Measurements from ENCODE around the gene EYA2.

EYA2 gene

DNA sequence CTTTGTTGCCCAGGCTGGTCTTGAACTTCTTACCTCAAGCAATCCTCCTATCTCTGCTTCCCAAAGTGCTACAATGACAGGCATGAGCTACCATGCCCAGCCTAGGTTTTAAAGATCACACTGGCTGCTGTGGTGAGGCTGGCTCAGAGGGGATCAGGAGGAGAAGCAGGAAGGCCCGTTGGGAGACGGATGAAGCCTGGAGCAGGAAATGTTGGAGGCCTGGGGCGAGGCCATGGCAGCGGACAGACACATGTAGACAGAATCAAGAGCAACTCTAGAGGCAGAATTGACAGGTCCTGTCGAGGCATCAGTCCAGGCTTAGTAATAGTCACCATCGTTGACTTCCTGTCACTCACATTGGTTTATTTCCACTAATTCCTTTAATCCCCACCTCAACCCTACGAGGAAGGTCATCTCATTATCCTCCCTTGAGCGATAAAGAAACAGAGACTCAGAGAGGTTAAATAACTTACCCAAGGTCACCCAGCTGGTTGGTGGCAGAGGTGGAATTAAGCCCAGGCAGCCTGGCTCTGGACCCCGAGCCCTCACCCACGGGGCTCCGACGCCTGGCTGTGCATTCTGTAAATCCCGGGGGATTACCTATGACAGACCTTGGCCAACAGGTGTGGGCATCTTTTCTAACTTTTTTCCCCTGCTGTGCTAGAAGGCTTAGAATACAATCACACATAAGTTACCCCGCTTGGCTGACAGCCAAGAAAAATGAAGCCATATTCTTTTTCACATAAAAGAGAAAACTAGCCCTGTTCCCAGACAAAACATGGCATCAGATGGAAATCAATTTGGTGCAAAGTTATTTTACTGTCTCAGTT lies 113.4 kb downstream of the EYA2 start:
- no peak for DNase-seq (ENCODE audit: low read depth)

DNA sequence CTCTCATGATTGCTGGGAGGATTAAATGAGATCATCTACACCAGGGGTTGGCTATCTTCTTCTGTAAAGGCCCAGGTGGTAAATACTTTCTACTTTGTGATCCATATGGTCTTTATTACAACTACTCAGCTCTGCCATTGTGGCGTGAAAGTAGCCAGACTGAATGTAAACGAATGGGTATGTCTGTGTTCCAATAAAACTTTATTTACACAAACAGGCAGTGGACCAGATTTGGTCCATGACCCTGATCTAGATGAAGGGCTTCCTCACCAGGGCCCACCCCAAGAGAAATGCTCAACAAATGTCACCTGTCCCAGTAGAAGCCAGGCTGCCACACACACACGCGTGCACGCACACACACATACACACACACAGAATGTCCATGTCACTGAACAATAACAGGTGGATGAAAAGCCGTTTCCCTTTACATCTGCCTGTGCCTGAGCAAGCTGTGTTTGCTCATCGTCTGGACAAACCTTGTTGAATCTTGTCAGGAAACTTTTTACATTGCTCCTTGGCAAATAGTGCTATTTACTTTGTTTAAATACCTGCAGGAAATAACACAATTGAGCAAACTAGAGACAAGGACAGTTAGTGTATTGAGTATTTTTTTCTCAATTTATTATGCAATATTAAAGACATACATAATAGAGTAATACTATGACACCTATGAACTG lies 114.3 kb downstream of the EYA2 start:
- DNase-seq (ENCODE audit: low read depth): no peak

DNA sequence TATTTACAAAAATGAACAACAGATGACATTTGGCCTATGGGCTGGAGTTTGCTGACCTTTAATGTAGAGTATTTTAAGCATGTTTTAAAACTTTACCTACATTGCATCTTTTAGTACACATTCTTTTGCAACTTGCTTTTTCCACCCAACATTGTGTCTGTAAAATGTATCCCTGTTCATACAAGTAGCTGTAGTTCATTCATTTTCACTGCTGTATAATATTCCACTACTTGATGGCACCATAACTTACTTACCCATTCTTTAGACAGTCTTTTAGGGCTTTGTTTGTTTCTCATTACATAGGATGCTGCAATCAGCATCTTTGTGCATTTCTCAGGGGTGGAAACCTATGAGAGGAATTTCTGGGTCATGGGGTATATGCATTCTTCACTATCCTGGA lies 115.1 kb downstream of the EYA2 start:
- DNase-seq (ENCODE audit: low read depth): no peak

DNA sequence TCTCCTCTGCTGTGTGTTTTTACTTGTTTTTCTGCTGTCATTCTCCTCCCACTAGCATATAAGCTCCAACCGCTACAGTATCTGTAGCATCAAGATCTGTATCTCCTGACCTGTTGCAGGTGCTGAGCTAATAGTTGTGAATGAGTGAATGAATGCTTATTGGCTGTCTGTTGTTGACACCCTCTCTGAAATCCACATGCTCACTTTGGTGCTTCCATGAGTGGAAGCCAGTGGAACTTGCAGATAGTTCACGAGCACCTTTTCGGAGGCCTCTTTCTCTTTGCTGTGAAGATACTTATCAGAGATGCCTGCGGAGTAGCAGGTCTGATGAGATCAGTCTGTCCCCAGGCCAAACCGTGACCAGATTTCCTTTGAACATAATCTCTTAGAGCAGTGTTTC lies 117.3 kb downstream of the EYA2 start:
- no peak for DNase-seq (ENCODE audit: low read depth)

DNA sequence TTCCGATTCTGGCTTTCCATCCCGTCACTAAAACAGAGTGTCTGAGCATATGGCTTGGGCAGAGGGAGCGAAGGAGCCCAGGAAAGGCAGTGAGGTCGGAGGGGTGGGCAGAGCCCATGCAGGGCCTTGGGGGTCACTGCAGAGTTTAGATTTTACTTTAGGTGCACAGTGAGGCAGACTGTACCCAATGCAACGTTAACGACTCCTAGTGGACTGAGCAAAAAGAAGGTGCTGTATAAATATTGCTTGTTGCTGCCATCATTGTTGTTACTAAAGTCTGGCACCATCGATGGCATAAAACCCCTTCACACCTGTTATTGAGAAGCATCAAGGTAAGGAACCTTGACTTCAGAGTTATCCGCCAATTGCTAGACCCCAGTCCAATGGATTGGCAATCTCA lies 119.0 kb downstream of the EYA2 start:
- DNase-seq (ENCODE audit: low read depth): no peak

GRCh38 chr20:47016068-47016664 lies 121.5 kb downstream of the EYA2 start:
- no peak for DNase-seq (ENCODE audit: low read depth)

- DNase-seq (ENCODE audit: low read depth): no peak
These were observed 123.7 kb downstream of the EYA2 start for GRCh38 chr20:47018381-47018780.

GRCh38 chr20:47019121-47019824 lies 124.6 kb downstream of the EYA2 start:
- DNase-seq (ENCODE audit: low read depth): no peak

DNA sequence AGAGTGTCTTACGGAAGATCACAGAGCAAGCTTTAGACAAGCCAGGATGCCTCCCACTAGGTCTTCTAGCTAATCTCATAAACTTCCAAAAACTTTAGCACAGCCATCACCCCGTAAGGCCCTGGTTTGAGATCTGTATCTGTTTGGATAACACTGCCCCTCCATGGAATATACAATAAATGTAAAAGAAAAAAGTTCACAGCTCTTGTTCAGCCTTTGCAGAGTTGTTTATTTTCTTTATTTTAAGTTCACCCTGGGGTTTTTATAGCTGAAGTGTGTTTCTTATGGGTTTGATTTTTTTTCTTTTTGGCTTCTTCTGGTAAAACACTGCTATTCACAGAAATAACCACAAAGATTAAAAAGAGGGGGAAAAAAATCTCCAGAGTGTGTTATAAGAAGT lies 125.6 kb downstream of the EYA2 start:
- DNase-seq (ENCODE audit: low read depth): no peak

GRCh38 chr20:47021850-47022249 lies 127.2 kb downstream of the EYA2 start:
- no peak for DNase-seq (ENCODE audit: low read depth)

DNA sequence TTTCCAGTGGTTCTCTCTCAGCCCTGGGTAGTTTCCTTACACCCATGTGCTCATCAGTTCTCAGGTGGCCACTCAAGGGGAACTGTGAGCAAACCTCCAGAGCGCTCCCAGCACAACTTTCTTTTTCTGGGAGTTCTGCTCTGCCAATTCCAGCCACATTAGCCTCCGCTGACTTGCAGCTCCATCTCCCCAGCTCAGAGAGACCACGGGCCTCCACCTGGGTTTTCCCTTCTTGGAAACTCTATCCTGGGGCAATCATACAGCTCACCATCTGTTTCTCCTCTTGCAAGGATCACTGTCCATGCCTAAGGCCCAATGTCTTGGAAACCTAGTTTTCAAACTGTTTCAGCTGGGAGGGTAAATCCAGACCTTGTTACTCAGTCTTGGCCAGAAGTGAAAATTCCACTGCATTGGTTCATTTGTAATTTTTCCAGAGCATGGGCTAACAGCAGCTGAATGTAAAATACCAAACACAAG lies 129.9 kb downstream of the EYA2 start:
- no peak for DNase-seq (ENCODE audit: low read depth)

DNA sequence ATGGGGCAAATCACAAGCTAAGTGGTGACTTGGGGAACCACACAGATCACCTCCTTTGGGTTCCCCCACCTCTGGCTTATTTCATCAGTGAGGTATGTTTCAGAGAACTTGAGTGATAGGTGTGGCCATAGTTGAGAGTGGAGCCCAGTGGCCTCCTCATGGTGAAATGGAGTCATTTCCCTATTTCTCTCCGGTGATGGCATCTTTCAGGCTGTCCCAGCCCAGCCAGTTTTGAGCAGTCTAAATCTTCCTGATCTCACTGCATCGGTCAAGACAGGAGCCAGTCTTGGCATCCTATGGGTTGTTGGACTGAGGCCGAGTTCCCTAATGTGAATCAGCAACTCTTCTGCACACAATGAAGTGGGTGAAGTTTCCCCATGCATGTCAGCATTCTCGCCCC lies 132.4 kb downstream of the EYA2 start:
- DNase-seq (ENCODE audit: low read depth): no peak

DNA sequence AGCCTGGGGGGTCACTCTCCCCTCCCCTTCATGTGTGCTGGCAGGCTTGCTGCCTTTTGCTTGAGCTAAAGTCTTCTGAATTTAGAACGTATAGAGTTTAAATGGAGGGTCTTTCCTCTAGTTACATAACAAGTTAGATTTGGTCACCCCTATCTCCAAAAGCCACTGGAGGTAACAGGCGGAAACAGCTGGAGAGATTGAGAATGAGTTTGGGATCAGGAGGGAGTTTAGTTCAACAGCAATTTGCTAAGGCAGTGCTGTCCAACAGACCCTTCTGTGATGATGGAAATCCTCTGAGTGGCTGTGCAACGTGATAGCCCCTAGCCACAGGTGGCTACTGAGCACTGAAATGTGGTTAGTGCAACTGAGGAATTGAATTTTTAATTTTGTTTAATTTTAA lies 132.8 kb downstream of the EYA2 start:
- no peak for DNase-seq (ENCODE audit: low read depth)

GRCh38 chr20:47028487-47028886 lies 133.8 kb downstream of the EYA2 start:
- no peak for DNase-seq (ENCODE audit: low read depth)

DNA sequence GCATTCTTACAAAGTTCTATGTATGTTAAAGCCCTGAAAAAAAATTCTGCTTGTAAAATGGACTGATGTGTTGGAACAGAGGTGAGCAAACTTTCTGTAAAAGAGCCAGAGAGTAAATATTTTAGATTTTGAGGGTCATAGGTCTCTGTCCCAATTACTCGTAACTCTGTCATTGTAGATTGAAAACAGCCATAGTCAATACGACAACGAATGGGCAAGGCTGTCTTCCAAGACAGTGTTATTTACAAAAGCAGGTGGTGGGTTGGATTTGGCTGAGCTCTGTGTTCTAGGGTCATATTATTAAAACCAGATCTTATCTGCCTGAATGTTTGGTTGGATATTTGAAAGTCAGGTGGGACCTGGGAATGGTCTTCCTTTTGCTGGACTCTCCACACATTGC lies 135.2 kb downstream of the EYA2 start:
- no peak for DNase-seq (ENCODE audit: low read depth)

DNA sequence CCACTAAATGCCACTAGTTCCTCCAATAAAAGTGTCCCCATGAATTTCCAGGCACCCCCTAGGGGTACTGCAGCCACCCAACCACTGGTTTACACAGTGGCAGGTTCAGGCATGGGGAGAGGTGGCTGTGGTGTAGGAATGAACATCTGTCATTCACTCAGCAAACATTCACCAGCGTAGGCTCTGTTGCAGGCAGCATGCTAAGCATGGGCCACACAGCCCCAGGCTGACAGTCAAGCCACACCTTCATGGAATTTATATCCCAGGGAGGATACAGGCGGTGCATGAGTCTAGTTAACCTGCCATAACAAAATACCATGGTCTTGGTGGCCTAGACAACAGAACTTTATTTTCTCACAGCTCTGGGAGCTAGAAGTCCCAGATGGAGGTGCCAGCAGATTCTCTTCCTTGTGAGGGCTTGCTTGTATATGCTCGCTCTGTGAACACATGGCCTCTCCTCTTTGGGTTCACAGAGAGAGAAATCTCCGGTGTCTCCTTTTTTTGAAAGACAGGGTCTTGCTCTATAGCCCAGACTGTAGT lies 135.7 kb downstream of the EYA2 start:
- no peak for DNase-seq (ENCODE audit: low read depth)

- DNase-seq (ENCODE audit: low read depth): no peak
These were observed 136.4 kb downstream of the EYA2 start for GRCh38 chr20:47031004-47031403.

DNA sequence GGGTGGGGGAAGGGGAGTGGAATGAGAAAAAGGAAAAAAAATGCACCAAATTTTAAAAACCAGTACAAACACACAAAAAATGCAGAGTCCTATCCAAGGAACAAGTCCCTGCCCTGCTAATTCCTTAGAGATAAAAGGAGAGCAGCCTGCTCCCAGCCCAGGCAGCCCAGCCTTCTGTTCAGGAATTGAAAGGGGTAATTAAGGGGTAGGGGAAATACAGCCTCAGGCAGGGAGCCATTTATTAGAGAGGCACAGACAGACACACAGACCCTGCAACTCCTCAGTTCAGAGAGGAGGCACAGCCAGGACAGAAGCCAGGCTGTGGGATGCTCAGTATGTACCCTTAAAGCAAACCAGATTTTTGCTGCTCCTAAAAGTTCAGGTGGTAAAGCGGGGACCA lies 137.2 kb downstream of the EYA2 start:
- no peak for DNase-seq (ENCODE audit: low read depth)

- no peak for DNase-seq (ENCODE audit: low read depth)
These were observed 138.4 kb downstream of the EYA2 start for GRCh38 chr20:47032933-47033578.

GRCh38 chr20:47033665-47034064 lies 139.0 kb downstream of the EYA2 start:
- DNase-seq (ENCODE audit: low read depth): no peak

GRCh38 chr20:47035026-47035590 lies 140.5 kb downstream of the EYA2 start:
- DNase-seq (ENCODE audit: low read depth): no peak

All from activated T-cell treated with anti-CD3 and anti-CD28 coated beads for 24 hours (primary cell).